Calu3 (cell line): ENCODE results near the gene OSBP2. TPM values are rescaled to one million over a fixed set of nuclear protein-coding genes. Genes with fewer than 3 reads are reported as not detected.
"Not testable (repeated sequence)": the region's sequence is repeated elsewhere in the genome, so short reads cannot be mapped to it uniquely, and the experiment has no call there.

ENCODE experiments used
- BruUV-seq: library from RNA; stranded (reverse); fragments of 400-500 nt; replicated peaks from 2 replicates; lab custom pipeline; 2021; lab: Mats Ljungman, UMichigan
- CTCF ChIA-PET: fragments of 300-600 bp; sonication (Branson Sonifier 250); formaldehyde crosslinking; loops from one replicate; lab custom pipeline; 2022; ENCODE audit warnings: antibody characterized with exemption; lab: Charles Lee
- DNase-seq: peaks from one replicate; pipeline ENCODE4 v3.0.0; 2022
- H3K27ac Mint-ChIP-seq: one replicate; pipeline ENCODE4 v1.8.0; 2022; ENCODE audit warnings: mixed read lengths; ENCODE audit not compliant: unreplicated experiment
- H3K27me3 Mint-ChIP-seq: one replicate; pipeline ENCODE4 v1.8.0; 2022; ENCODE audit warnings: mixed read lengths; ENCODE audit not compliant: unreplicated experiment
- H3K36me3 Mint-ChIP-seq: one replicate; pipeline ENCODE4 v1.8.0; 2022; ENCODE audit warnings: mild to moderate bottlenecking, moderate library complexity, mixed read lengths; ENCODE audit not compliant: insufficient read depth, unreplicated experiment
- H3K4me1 Mint-ChIP-seq: one replicate; pipeline ENCODE4 v1.8.0; 2022; ENCODE audit warnings: mild to moderate bottlenecking, low read depth, mixed read lengths; ENCODE audit not compliant: unreplicated experiment
- H3K4me3 Mint-ChIP-seq: one replicate; pipeline ENCODE4 v1.8.0; 2022; ENCODE audit warnings: mild to moderate bottlenecking, low read depth, moderate library complexity, mixed read lengths; ENCODE audit not compliant: unreplicated experiment
- H3K9me3 Mint-ChIP-seq: one replicate; pipeline ENCODE4 v1.8.0; 2022; ENCODE audit warnings: low read depth, mixed read lengths; ENCODE audit not compliant: unreplicated experiment
- CTCF ChIP-seq: fragments of 200-600 bp; IDR thresholded peaks from one replicate; pipeline ENCODE4 v1.8.0; 2022; ENCODE audit warnings: antibody characterized with exemption; ENCODE audit not compliant: unreplicated experiment
- intact Hi-C: fragments of 100-400 bp; cut with micrococcal nuclease; formaldehyde crosslinking; loops from one replicate; pipeline ENCODE4 v1.10.0; 2022; ENCODE audit not compliant: unreplicated experiment
- total RNA-seq: library from RNA; stranded (reverse); gene quantifications from 2 replicates; pipeline ENCODE4 v1.2.3, GENCODE V29; 2022

OSBP2 gene
- total RNA-seq, 1 experiment from 2014 or later, result 5.2 TPM

GRCh38 chr22:30732426-30732825 is 37.8 kb downstream of the OSBP2 start:
- no peaks in the 10 kb centered on the region for H3K36me3 Mint-ChIP-seq
- no peak overlapping the region for H3K4me3 Mint-ChIP-seq
- H3K27ac Mint-ChIP-seq, result no peak overlapping the region
- intact Hi-C loops, result no loop called here
- no TSS peak for BruUV-seq
- H3K27me3 Mint-ChIP-seq, result no peaks in the 10 kb centered on the region
- H3K9me3 Mint-ChIP-seq, result no peaks in the 10 kb centered on the region
- CTCF ChIA-PET, result interaction anchor here (0.6 kb wide), 1 partner anchor 110 kb away, joined by 4 read pairs; no protein-coding TSS in a partner anchor
- H3K4me1 Mint-ChIP-seq, result no peaks in the 10 kb centered on the region
- no peak for DNase-seq
- TF ChIP-seq CTCF, result no peak

- DNase-seq, result no peak
- BruUV-seq, result no TSS peak
These were observed 38.5 kb downstream of the OSBP2 start for GRCh38 chr22:30733181-30733631.

GRCh38 chr22:30740007-30740406 is 45.3 kb downstream of the OSBP2 start:
- DNase-seq, H3K27me3 Mint-ChIP-seq, H3K4me3 Mint-ChIP-seq, BruUV-seq, H3K27ac Mint-ChIP-seq, H3K4me1 Mint-ChIP-seq, H3K36me3 Mint-ChIP-seq, H3K9me3 Mint-ChIP-seq, intact Hi-C loops, CTCF ChIA-PET: not testable (repeated sequence)

More at GRCh38 chr22:30733181-30733631, 38.5 kb downstream of the OSBP2 start:
- Mint-ChIP-seq H3K4me3 (no peak overlapping the region), H3K27ac (no peak overlapping the region), H3K36me3 (no peaks in the 10 kb centered on the region), H3K4me1 (no peaks in the 10 kb centered on the region), H3K9me3 (no peaks in the 10 kb centered on the region), H3K27me3 (no peaks in the 10 kb centered on the region)
- CTCF ChIA-PET, result interaction anchor here (0.6 kb wide), 1 partner anchor 110 kb away, joined by 4 read pairs; no protein-coding TSS in a partner anchor
- TF ChIP-seq CTCF, result no peak
- intact Hi-C loops, result no loop called here

GRCh38 chr22:30740511-30740910 is 45.8 kb downstream of the OSBP2 start:
- H3K27ac Mint-ChIP-seq, H3K4me1 Mint-ChIP-seq, intact Hi-C loops, H3K36me3 Mint-ChIP-seq, H3K4me3 Mint-ChIP-seq, DNase-seq, BruUV-seq, H3K27me3 Mint-ChIP-seq, H3K9me3 Mint-ChIP-seq, CTCF ChIA-PET: not testable (repeated sequence)

- BruUV-seq, result no TSS peak
- no peak for TF ChIP-seq CTCF
- no peak for DNase-seq
- no peaks in the 10 kb centered on the region for H3K4me1 Mint-ChIP-seq
- no peak overlapping the region for H3K27ac Mint-ChIP-seq
- H3K27me3 Mint-ChIP-seq, result no peaks in the 10 kb centered on the region
- H3K4me3 Mint-ChIP-seq, result no peak overlapping the region
- no peaks in the 10 kb centered on the region for H3K36me3 Mint-ChIP-seq
- intact Hi-C loops, result no loop called here
- CTCF ChIA-PET, result no interaction called here
- no peaks in the 10 kb centered on the region for H3K9me3 Mint-ChIP-seq
These were observed 47.9 kb downstream of the OSBP2 start for GRCh38 chr22:30742291-30743256.
